Subcutaneous adipose tissue (tissue), 4 donors: ENCODE data around the gene TRAPPC6A. TPM values are rescaled to one million over a fixed set of nuclear protein-coding genes. Genes with fewer than 3 reads are reported as not detected.

ENCODE experiments used
- total RNA-seq, 4 donors: library from RNA; depleted of rRNA; stranded (reverse); fragments of >200 nt; gene quantifications; one replicate each; pipeline ENCODE4 v1.1.0, GENCODE V29; 2016
- TF ChIP-seq, protein P1 (sequence below): fragments of 450-650 bp; IDR thresholded peaks from one replicate; pipeline ENCODE4 v1.5.1; 2016; ENCODE audit warnings: low read depth, mild to moderate bottlenecking, control low read depth, antibody characterized with exemption, moderate library complexity

Gene TRAPPC6A
- total RNA-seq, 4 donors from 2014 or later: 7.7 to 38.4 (median 26.4) TPM

DNA sequence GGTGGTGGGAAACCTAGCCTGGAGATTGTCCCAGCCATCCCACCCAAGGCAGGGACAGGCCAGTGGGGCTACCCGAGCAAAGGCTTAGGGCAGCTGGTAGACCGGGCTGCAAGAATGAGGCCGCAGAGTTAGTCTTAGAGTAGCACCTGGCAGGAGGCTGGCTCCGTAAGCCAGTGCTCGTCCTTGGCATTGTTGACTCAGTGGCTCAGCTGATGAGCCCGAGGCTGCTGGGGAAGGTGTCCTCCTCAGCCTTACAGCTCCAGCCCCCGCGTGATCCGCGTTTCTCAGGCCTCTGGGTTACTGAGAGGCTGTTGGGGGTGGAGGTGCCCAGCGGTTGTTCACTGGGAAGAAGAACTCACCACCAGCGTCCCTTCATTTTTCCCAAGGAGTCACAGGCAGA lies 60.4 kb downstream of the TRAPPC6A start:
- TF ChIP-seq, protein P1, sequence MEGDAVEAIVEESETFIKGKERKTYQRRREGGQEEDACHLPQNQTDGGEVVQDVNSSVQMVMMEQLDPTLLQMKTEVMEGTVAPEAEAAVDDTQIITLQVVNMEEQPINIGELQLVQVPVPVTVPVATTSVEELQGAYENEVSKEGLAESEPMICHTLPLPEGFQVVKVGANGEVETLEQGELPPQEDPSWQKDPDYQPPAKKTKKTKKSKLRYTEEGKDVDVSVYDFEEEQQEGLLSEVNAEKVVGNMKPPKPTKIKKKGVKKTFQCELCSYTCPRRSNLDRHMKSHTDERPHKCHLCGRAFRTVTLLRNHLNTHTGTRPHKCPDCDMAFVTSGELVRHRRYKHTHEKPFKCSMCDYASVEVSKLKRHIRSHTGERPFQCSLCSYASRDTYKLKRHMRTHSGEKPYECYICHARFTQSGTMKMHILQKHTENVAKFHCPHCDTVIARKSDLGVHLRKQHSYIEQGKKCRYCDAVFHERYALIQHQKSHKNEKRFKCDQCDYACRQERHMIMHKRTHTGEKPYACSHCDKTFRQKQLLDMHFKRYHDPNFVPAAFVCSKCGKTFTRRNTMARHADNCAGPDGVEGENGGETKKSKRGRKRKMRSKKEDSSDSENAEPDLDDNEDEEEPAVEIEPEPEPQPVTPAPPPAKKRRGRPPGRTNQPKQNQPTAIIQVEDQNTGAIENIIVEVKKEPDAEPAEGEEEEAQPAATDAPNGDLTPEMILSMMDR: no peak

- TF ChIP-seq, protein P1: no peak
Measured at GRCh38 chr19:45117167-45117594, 60.9 kb downstream of the TRAPPC6A start.

GRCh38 chr19:45115809-45116615 lies 62.0 kb downstream of the TRAPPC6A start:
- TF ChIP-seq, protein P1: no peak

DNA sequence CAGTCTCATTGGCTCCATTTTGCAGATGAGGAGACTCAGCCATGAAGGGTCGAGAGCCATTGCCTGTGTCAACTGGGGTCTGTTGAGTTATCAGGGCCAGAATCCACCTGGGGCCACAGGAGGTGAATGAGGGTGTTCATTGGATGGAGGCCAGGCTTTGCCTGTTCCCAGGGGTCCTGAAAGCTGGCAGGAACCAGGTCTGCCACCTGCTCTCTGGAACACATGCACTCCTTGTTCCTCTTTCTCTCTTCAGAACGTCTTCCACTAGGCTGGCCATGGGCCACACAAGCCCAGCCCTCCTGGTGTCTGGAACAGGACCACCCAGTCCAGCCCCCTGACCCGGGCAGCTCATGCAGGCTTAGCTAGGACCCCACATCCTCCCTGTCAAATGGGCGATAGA lies 63.9 kb downstream of the TRAPPC6A start:
- TF ChIP-seq, protein P1: no peak

GRCh38 chr19:45113628-45114027 lies 64.4 kb downstream of the TRAPPC6A start:
- TF ChIP-seq, protein P1: no peak

Other genes with a start within 250 kb of the TRAPPC6A start
- not detected for gene APOC4, start 236.0 kb downstream of the TRAPPC6A start, total RNA-seq
- gene APOC2, start 232.2 kb downstream of the TRAPPC6A start, total RNA-seq: 1 to 10 TPM in 1 of 4 donors, not detected in 3; 4.8 TPM
- gene CLPTM1, start 222.9 kb downstream of the TRAPPC6A start, total RNA-seq: 10 to 100 TPM; 45.8 to 86.1 (median 65.3) TPM
- gene RELB, start 176.8 kb downstream of the TRAPPC6A start, total RNA-seq: 1 to 10 TPM in 3 of 4 donors, under 1 TPM in 1; 0.49 to 9.4 (median 5.8) TPM
- gene CLASRP, start 139.2 kb downstream of the TRAPPC6A start, total RNA-seq: 10 to 100 TPM; 23.3 to 86.7 (median 44.0) TPM
- gene ZNF296, start 101.8 kb downstream of the TRAPPC6A start, total RNA-seq: under 1 TPM in 2 of 4 donors, not detected in 2; 0.51 to 0.88 TPM
- 10 to 100 TPM; 10.3 to 25.8 (median 19.0) TPM for gene GEMIN7, start 99.0 kb downstream of the TRAPPC6A start, total RNA-seq
- gene PPP1R37, start 85.1 kb downstream of the TRAPPC6A start, total RNA-seq: 10 to 100 TPM; 17.2 to 32.4 (median 17.8) TPM
- gene NKPD1, start 17.3 kb downstream of the TRAPPC6A start, total RNA-seq: under 1 TPM in 1 of 4 donors, not detected in 3; 0.17 TPM
- gene BLOC1S3, start 547 bp upstream of the TRAPPC6A start, total RNA-seq: 10 to 100 TPM in 2 of 4 donors, 1 to 10 TPM in 2; 1.3 to 19.2 (median 11.0) TPM
- gene EXOC3L2, start 67.2 kb upstream of the TRAPPC6A start, total RNA-seq: 1 to 10 TPM in 2 of 4 donors, under 1 TPM in 2; 0.44 to 2.6 (median 0.91) TPM
- 10 to 100 TPM; 10.2 to 26.2 (median 14.4) TPM for gene MARK4, start 73.0 kb upstream of the TRAPPC6A start, total RNA-seq
- gene CKM, start 144.6 kb upstream of the TRAPPC6A start, total RNA-seq: not detected
- gene KLC3, start 162.5 kb upstream of the TRAPPC6A start, total RNA-seq: not detected
- gene ERCC2, start 192.3 kb upstream of the TRAPPC6A start, total RNA-seq: 10 to 100 TPM in 1 of 4 donors, 1 to 10 TPM in 3; 3.3 to 18.1 (median 8.0) TPM
- gene PPP1R13L, start 226.8 kb upstream of the TRAPPC6A start, total RNA-seq: 10 to 100 TPM in 1 of 4 donors, 1 to 10 TPM in 3; 4.0 to 10.7 (median 4.2) TPM
- gene POLR1G, start 228.4 kb upstream of the TRAPPC6A start, total RNA-seq: 1 to 10 TPM; 1.1 to 2.9 (median 1.6) TPM
- gene ERCC1, start 245.7 kb upstream of the TRAPPC6A start, total RNA-seq: 10 to 100 TPM; 57.5 to 85.2 (median 64.7) TPM